Measurements from ENCODE around the gene C15orf39. TPM values are rescaled to one million over a fixed set of nuclear protein-coding genes. Genes with fewer than 3 reads are reported as not detected.

C15orf39 gene
- total RNA-seq, 1 experiment from 2014 or later: 45.6 TPM

DNA sequence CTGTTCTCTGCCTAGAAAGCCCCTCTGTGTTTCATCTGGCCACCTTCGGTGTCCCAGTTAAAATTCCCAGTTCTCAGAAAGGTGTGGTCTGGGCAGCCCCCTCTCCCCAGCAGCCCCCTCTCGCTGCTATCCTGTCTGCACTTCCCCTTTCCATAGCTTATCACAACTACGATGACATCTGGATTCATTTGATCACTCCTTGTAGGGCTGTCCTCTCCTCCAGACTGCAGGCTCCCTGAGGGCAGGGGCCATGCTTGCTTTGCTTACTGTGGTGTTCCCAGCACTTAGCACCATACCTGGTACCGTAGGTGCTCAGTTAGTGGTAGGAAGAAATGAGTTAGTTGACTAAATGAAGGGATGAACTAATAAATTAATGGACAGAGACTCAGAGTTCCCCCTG, 30.2 kb downstream of the C15orf39 start:
- no peaks in the 10 kb centered on the region for H3K9me3 ChIP-seq (ENCODE audit: control insufficient read depth, low read depth, low read length)
- no peaks in the 10 kb centered on the region for H4K20me1 ChIP-seq (ENCODE audit: control insufficient read depth, insufficient read depth, insufficient read length)
- H3K23ac ChIP-seq (ENCODE audit: insufficient read length, low read depth, low read length): no peak overlapping the region
- H3K27me3 Mint-ChIP-seq (ENCODE audit: low read depth): peaks cover 47% of the 10 kb centered on the region
- no peaks in the 10 kb centered on the region; the same call in 1 of the 2 replicates for H3K4me1 ChIP-seq (ENCODE audit: insufficient read depth, low read length)
- H3K14ac ChIP-seq (ENCODE audit: insufficient read depth, low read length): no peak overlapping the region
- H2BK120ac ChIP-seq (ENCODE audit: low read depth, low read length, poor library complexity, severe bottlenecking): no peak overlapping the region
- WGBS (ENCODE audit: extremely low coverage, insufficient read length, low lambda C conversion rate): no CpG with 5 or more reads among the region's 4 CpGs
- H3K23me2 ChIP-seq (ENCODE audit: insufficient read length, low read depth, low read length, poor library complexity, severe bottlenecking): no peaks in the 10 kb centered on the region
- no peak overlapping the region for H4K91ac ChIP-seq (ENCODE audit: insufficient read length, low read depth, low read length)
- no peak overlapping the region for H2BK15ac ChIP-seq (ENCODE audit: low read depth, low read length)
- H4K8ac ChIP-seq (replicated peaks; ENCODE audit: insufficient read length, low read depth, low read length): no peak overlapping the region
- TF ChIP-seq, protein P1, sequence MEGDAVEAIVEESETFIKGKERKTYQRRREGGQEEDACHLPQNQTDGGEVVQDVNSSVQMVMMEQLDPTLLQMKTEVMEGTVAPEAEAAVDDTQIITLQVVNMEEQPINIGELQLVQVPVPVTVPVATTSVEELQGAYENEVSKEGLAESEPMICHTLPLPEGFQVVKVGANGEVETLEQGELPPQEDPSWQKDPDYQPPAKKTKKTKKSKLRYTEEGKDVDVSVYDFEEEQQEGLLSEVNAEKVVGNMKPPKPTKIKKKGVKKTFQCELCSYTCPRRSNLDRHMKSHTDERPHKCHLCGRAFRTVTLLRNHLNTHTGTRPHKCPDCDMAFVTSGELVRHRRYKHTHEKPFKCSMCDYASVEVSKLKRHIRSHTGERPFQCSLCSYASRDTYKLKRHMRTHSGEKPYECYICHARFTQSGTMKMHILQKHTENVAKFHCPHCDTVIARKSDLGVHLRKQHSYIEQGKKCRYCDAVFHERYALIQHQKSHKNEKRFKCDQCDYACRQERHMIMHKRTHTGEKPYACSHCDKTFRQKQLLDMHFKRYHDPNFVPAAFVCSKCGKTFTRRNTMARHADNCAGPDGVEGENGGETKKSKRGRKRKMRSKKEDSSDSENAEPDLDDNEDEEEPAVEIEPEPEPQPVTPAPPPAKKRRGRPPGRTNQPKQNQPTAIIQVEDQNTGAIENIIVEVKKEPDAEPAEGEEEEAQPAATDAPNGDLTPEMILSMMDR (conservative IDR thresholded peaks at IDR 0.05): no peak
- H3K79me2 ChIP-seq (ENCODE audit: insufficient read depth, low read length): no peaks in the 10 kb centered on the region
- no peaks in the 10 kb centered on the region for H3K79me1 ChIP-seq (ENCODE audit: insufficient read depth, low read depth, low read length, poor library complexity, severe bottlenecking)
- no peak overlapping the region for H3T11ph ChIP-seq (ENCODE audit: low read length)
- no peak for DNase-seq
- H2AK5ac ChIP-seq (ENCODE audit: insufficient read length, low read length): no peak overlapping the region
- no peak overlapping the region for H3K18ac ChIP-seq (ENCODE audit: insufficient read length, low read depth, low read length)
- no peak overlapping the region for H2BK20ac ChIP-seq (ENCODE audit: low read depth, low read length, poor library complexity, severe bottlenecking)
- H2AFZ ChIP-seq (ENCODE audit: low read length): no peak overlapping the region
- no peak overlapping the region for H3K4me2 ChIP-seq (ENCODE audit: insufficient read depth, insufficient read length, low read length)
- H3K56ac ChIP-seq (ENCODE audit: insufficient read length, low read depth, low read length): no peak overlapping the region
- no peak overlapping the region for H3K9ac ChIP-seq (ENCODE audit: extremely low read depth, insufficient read length, low read length)
- H3K36me3 Mint-ChIP-seq (ENCODE audit: insufficient read depth in 1 of 3, low read depth in 3 of 3): peaks cover 0 to 2% (median 0%) of the 10 kb centered on the region in 3 experiments; a peak in 2 of 7 replicates
- no peaks in the 10 kb centered on the region for H3K9me3 Mint-ChIP-seq
- no peak overlapping the region for H2BK5ac ChIP-seq (ENCODE audit: insufficient read length, low read length)
- H3K4me1 Mint-ChIP-seq: peaks cover 9 to 10% of the 10 kb centered on the region in 2 experiments
- H4K5ac ChIP-seq (ENCODE audit: insufficient read length, low read depth, low read length): no peak overlapping the region
- no peaks in the 10 kb centered on the region for H3K27me3 ChIP-seq (ENCODE audit: insufficient read depth, low read length)
- no peak overlapping the region for H3K4ac ChIP-seq (ENCODE audit: low read depth, low read length)
- no peak overlapping the region for H3K27ac ChIP-seq (ENCODE audit: insufficient read length, low read depth, low read length)
- no peak overlapping the region for H3K4me3 Mint-ChIP-seq
- peak overlapping the region in 1 of 3 experiments; percentile 70; a peak in 1 of 7 replicates for H3K27ac Mint-ChIP-seq
- H2BK12ac ChIP-seq (ENCODE audit: insufficient read length, low read depth, low read length): no peak overlapping the region
